ENCODE data around the gene ACP2. TPM values are rescaled to one million over a fixed set of nuclear protein-coding genes. Genes with fewer than 3 reads are reported as not detected.
A peak's percentile ranks its signal among the peaks of the same experiment; 100 is the strongest.

The ACP2 gene
- total and polyA plus RNA-seq, 8 donors, result 37.1 to 59.9 (median 41.4) TPM

- no peak for TF ChIP-seq CTCF (IDR thresholded peaks at IDR 0.05)
- intact Hi-C loops (cut with DNase I), result no loop called here
- no peak for DNase-seq
- Histone ChIP-seq H3K36me3 (no peaks in the 10 kb centered on the region), H3K27ac (no peak overlapping the region), H3K4me1 (peaks cover 21 to 55% of the 10 kb centered on the region in 2 donors), H3K4me3 (no peak overlapping the region), H3K27me3 (no peaks in the 10 kb centered on the region), H3K9me3 (no peaks in the 10 kb centered on the region)
- ATAC-seq, result no peak
These were observed 3.1 kb upstream of the ACP2 start for GRCh38 chr11:47251751-47252150.

DNA sequence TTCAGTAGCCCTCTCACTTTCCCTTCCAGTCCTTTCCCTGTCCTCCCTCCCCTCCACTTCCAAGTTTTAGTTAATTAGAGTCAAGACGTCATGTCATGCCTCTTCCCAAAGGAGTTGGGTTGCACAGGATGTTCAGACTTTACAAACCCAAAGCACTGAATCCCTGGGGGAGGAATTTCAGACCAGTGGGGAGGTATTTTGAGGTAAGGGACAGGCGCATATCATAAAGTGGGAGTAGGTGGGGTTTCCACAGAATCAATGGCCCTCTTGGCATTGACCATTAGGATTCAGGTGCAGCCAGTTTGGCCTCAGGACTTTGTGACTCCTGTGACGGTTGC lies 733 bp upstream of the ACP2 start:
- DNase-seq (no peak), ATAC-seq (no peak)
- Histone ChIP-seq H3K27me3 (no peaks in the 10 kb centered on the region), H3K4me3 (peak overlapping the region; percentile 57 to 72), H3K36me3 (peaks cover 0 to 13% of the 10 kb centered on the region in 2 donors), H3K4me1 (peaks cover 17 to 58% of the 10 kb centered on the region in 2 donors), H3K9me3 (no peaks in the 10 kb centered on the region), H3K27ac (peak overlapping the region; percentile 78 to 86)
- no peak for TF ChIP-seq CTCF (IDR thresholded peaks at IDR 0.05)
- intact Hi-C loops (cut with DNase I), result no loop called here

DNA sequence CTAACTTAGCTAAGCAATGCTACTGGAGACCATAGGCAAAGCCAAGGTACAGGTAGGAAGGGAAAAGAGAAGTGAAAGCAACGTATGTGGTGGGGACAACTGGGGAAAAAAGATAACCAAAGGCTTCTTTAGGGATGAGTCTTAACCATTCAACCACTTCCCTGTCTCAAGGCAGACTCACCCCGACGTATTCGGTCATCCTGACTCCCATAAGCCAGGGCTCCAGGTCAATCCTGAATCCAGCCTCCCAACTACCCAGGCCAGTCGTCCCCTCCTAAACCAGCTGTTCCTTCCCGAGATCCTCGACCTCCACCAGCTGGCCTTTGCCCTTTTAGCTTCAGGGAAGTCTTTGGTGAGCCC lies 330 bp downstream of the ACP2 start:
- H3K27me3 ChIP-seq, result no peaks in the 10 kb centered on the region
- H3K36me3 ChIP-seq, result peaks cover 0 to 22% of the 10 kb centered on the region in 2 donors
- peak overlapping the region; percentile 57 to 72 for H3K4me3 ChIP-seq
- H3K27ac ChIP-seq, result peak overlapping the region; percentile 78 to 86
- intact Hi-C loops (cut with DNase I), result no loop called here
- TF ChIP-seq CTCF (IDR thresholded peaks at IDR 0.05), result no peak
- DNase-seq (no peak), ATAC-seq (peak; percentile 40)
- H3K4me1 ChIP-seq, result peaks cover 17 to 56% of the 10 kb centered on the region in 2 donors
- no peaks in the 10 kb centered on the region for H3K9me3 ChIP-seq

- intact Hi-C loops (cut with DNase I), result no loop called here
- Histone ChIP-seq H3K4me3 (peak overlapping the region in 1 of 2 donors; percentile 72), H3K4me1 (peaks cover 23 to 62% of the 10 kb centered on the region in 2 donors), H3K36me3 (peaks cover 0 to 30% of the 10 kb centered on the region in 2 donors), H3K27me3 (no peaks in the 10 kb centered on the region), H3K9me3 (no peaks in the 10 kb centered on the region), H3K27ac (no peak overlapping the region)
- no peak for ATAC-seq
- no peak for TF ChIP-seq CTCF (IDR thresholded peaks at IDR 0.05)
- no peak for DNase-seq
These were observed 1.1 kb downstream of the ACP2 start for GRCh38 chr11:47247502-47247901.

DNA sequence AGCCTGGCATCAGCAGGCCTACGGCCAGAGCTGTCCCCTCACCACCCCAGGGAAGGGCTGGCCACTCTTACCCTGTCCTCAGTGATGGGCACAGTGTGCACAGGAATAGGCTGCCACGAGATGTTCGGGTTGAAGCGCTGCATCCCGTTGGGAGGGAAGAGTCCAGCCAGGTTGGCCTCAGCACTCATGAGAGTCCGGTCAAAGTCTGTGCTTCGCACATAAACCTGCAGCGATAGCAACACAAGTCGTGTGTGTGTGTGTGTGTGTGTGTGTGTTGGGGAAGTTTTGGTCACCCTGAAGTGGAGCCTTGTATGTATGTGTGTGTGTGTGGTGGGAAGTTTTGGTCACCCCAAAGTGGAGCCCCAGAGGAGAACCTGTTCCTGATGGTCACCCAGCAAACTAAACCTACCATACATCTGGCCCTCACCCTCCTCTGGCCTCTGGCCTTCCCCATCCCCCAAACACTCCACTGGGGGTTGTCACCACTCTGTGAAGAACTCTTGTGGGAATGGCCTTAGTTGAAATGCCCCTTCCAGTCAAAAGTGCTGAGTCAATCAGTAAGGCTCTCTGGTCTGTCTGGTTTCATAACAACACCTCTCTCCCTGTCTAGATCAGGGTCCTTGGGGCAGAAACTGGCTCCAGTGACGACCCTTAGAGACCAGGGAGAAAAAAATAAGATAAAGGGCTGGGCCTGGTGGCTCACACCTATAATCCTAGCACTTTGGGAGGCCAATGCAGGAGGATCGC lies 2.8 kb downstream of the ACP2 start:
- TF ChIP-seq CTCF (IDR thresholded peaks at IDR 0.05), result no peak
- intact Hi-C loops (cut with DNase I), result no loop called here

More for the DNA sequence above, 2.8 kb downstream of the ACP2 start:
- H3K4me3 ChIP-seq, result no peak overlapping the region
- peaks cover 23 to 67% of the 10 kb centered on the region in 2 donors for H3K4me1 ChIP-seq
- peaks cover 0 to 47% of the 10 kb centered on the region in 2 donors for H3K36me3 ChIP-seq
- H3K27me3 ChIP-seq, result no peaks in the 10 kb centered on the region
- no peaks in the 10 kb centered on the region for H3K9me3 ChIP-seq
- ATAC-seq, result no peak
- peak overlapping the region in 1 of 2 donors; percentile 71 for H3K27ac ChIP-seq
- no peak for DNase-seq

All from left lung (tissue), 10 donors.